Liver (tissue), 9 donors: ENCODE measurements around the gene LRMDA. TPM values are rescaled to one million over a fixed set of nuclear protein-coding genes. Genes with fewer than 3 reads are reported as not detected.

Source experiments
- DNase-seq: peaks from one replicate; pipeline ENCODE4 v3.0.0-alpha.2; 2017; ENCODE audit warnings: low spot score
- H3K27ac ChIP-seq, 2 donors: one replicate each; pipeline ENCODE4 v1.7.0; 2013; ENCODE audit warnings: inconsistent platforms in 2 of 2, low read length in 2 of 2, control low read depth in 1 of 2, low read depth in 1 of 2, mild to moderate bottlenecking in 1 of 2
- H3K27me3 ChIP-seq, 4 donors: one replicate each; pipeline versions ENCODE4 v1.6.1 to v1.7.0; 2013; ENCODE audit warnings: low read length in 3 of 4, inconsistent platforms in 1 of 4, mild to moderate bottlenecking in 1 of 4, moderate library complexity in 1 of 4; ENCODE audit not compliant: control insufficient read depth in 4 of 4, insufficient read depth in 4 of 4
- H3K36me3 ChIP-seq, 4 donors: one replicate each; pipeline versions ENCODE4 v1.6.1 to v1.7.0; 2013; ENCODE audit warnings: low read length in 3 of 4, mild to moderate bottlenecking in 3 of 4, low read depth in 1 of 4, moderate library complexity in 1 of 4; ENCODE audit not compliant: control insufficient read depth in 4 of 4, insufficient read depth in 3 of 4
- H3K4me1 ChIP-seq, 4 donors: one replicate each; pipeline versions ENCODE4 v1.6.1 to v1.7.0; 2013; ENCODE audit warnings: low read length in 3 of 4, mild to moderate bottlenecking in 3 of 4, moderate library complexity in 1 of 4; ENCODE audit not compliant: control insufficient read depth in 4 of 4, insufficient read depth in 4 of 4
- H3K4me3 ChIP-seq, 3 donors: one replicate each; pipeline versions ENCODE4 v1.6.1 to v1.7.0; 2013; ENCODE audit warnings: low read length in 3 of 3, control low read depth in 1 of 3, low read depth in 1 of 3, mild to moderate bottlenecking in 1 of 3
- H3K9ac ChIP-seq, 2 donors: one replicate each; pipeline ENCODE4 v1.7.0; 2013; ENCODE audit warnings: low read length in 2 of 2, mild to moderate bottlenecking in 2 of 2, moderate library complexity in 2 of 2, control low read depth in 1 of 2, low read depth in 1 of 2
- H3K9me3 ChIP-seq, 4 donors: one replicate each; pipeline versions ENCODE4 v1.6.1 to v1.7.0; 2013; ENCODE audit warnings: low read length in 3 of 4; ENCODE audit not compliant: control insufficient read depth in 4 of 4
- ATF3 ChIP-seq: IDR thresholded peaks from 2 replicates; pipeline ENCODE4 v1.6.1; 2016; ENCODE audit warnings: antibody characterized with exemption
- GABPA ChIP-seq, 2 donors: IDR thresholded peaks in 1 of 2; conservative IDR thresholded peaks in 1 of 2; 2 replicates each; pipeline ENCODE4 v1.6.1; 2016; ENCODE audit warnings: antibody characterized with exemption in 2 of 2, mild to moderate bottlenecking in 1 of 2, moderate library complexity in 1 of 2
- HNF4G ChIP-seq: IDR thresholded peaks from 2 replicates; pipeline ENCODE4 v1.6.1; 2016; ENCODE audit warnings: antibody characterized with exemption
- JUND ChIP-seq, 2 donors: IDR thresholded peaks; 2 replicates each; pipeline ENCODE4 v1.6.1; 2016; ENCODE audit warnings: antibody characterized with exemption in 2 of 2
- RAD21 ChIP-seq, 2 donors: IDR thresholded peaks; 2 replicates each; pipeline ENCODE4 v1.6.1; 2016; ENCODE audit warnings: antibody characterized with exemption in 2 of 2, mild to moderate bottlenecking in 2 of 2
- SP1 ChIP-seq: IDR thresholded peaks from 2 replicates; pipeline ENCODE4 v1.6.1; 2018; ENCODE audit warnings: antibody characterized with exemption, mild to moderate bottlenecking
- TAF1 ChIP-seq: conservative IDR thresholded peaks from 2 replicates; pipeline ENCODE4 v1.6.1; 2016; ENCODE audit warnings: antibody characterized with exemption, mild to moderate bottlenecking
- ZBTB33 ChIP-seq: IDR thresholded peaks from 2 replicates; pipeline ENCODE4 v1.6.1; 2016; ENCODE audit warnings: antibody characterized with exemption
- WGBS: extraction: QIAGEN DNeasy Blood & Tissue Kit; methylation state at CpG from one replicate; pipeline ENCODE4 v1.1.7; 2013; 5-methylcytosine and 5-hydroxymethylcytosine counted together
- polyA plus RNA-seq, 2 donors: library from polyadenylated mRNA; stranded (reverse) in 1 of 2; unstranded in 1 of 2; fragments of 200-250 nt in 1 of 2; fragments of >200 nt in 1 of 2; fragmentation: Nextera tagmentation in 1 of 2; extraction: Ambion mirVana in 1 of 2; gene quantifications; one replicate each; pipeline versions ENCODE4 v1.2.1 to v1.2.3, GENCODE V29; 2013 to 2015
- total RNA-seq, 2 donors: library from RNA; depleted of rRNA; stranded (reverse); fragments of >200 nt; gene quantifications; one replicate each; pipeline ENCODE4 v1.2.3, GENCODE V29; 2014
- TF ChIP-seq, protein P1 (sequence below): IDR thresholded peaks from 2 replicates; pipeline ENCODE4 v1.6.1; 2016; ENCODE audit warnings: antibody characterized with exemption, mild to moderate bottlenecking
- TF ChIP-seq, protein P2 (sequence below): fragments of 150-350 bp; IDR thresholded peaks from 2 replicates; pipeline ENCODE4 v1.5.1; 2017; ENCODE audit warnings: improper control_type of control experiment, low read depth, low read length; ENCODE audit not compliant: missing input control
- donor health status: healthy.
- donor health status: healthy.
- donor health status: healthy.
- donor health status: healthy.
- donor health status: healthy.

Gene LRMDA
- total and polyA plus RNA-seq, 4 donors = 7.9 to 15.8 (median 11.3) TPM

DNA sequence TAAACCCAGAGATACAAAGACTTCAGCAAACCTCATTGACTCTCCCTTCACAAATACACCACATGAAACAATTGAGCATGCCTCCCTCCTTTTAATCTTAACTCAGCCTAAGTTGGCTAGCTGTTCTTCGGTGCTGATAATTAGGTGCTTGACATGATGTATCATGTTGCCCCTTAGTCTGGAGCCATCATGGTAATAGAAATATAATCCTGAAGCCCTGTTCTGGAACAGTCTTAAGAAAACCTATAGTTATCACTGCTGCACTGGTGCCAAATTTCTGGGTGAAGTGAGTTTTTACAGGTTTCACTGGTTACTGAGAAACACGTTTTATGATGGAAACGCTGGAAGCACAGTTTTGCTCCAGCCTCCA, 306.1 kb downstream of the LRMDA start:
- Histone ChIP-seq H3K4me3 (no peak overlapping the region), H3K27ac (no peak overlapping the region), H3K9ac (no peak overlapping the region), H3K4me1 (peaks cover 5 to 19% (median 14%) of the 10 kb centered on the region in 4 donors), H3K9me3 (no peaks in the 10 kb centered on the region), H3K36me3 (no peaks in the 10 kb centered on the region), H3K27me3 (no peaks in the 10 kb centered on the region)
- DNase-seq = no peak
- TF ChIP-seq, protein P1, sequence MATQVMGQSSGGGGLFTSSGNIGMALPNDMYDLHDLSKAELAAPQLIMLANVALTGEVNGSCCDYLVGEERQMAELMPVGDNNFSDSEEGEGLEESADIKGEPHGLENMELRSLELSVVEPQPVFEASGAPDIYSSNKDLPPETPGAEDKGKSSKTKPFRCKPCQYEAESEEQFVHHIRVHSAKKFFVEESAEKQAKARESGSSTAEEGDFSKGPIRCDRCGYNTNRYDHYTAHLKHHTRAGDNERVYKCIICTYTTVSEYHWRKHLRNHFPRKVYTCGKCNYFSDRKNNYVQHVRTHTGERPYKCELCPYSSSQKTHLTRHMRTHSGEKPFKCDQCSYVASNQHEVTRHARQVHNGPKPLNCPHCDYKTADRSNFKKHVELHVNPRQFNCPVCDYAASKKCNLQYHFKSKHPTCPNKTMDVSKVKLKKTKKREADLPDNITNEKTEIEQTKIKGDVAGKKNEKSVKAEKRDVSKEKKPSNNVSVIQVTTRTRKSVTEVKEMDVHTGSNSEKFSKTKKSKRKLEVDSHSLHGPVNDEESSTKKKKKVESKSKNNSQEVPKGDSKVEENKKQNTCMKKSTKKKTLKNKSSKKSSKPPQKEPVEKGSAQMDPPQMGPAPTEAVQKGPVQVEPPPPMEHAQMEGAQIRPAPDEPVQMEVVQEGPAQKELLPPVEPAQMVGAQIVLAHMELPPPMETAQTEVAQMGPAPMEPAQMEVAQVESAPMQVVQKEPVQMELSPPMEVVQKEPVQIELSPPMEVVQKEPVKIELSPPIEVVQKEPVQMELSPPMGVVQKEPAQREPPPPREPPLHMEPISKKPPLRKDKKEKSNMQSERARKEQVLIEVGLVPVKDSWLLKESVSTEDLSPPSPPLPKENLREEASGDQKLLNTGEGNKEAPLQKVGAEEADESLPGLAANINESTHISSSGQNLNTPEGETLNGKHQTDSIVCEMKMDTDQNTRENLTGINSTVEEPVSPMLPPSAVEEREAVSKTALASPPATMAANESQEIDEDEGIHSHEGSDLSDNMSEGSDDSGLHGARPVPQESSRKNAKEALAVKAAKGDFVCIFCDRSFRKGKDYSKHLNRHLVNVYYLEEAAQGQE = no peak
- WGBS = 88% methylated on average over 3 of the region's 3 CpGs

- no peaks in the 10 kb centered on the region for H3K27me3 ChIP-seq
- no peak overlapping the region for H3K9ac ChIP-seq
- TF ChIP-seq JUND (IDR thresholded peaks at IDR 0.05) (no peak), SP1 (no peak), RAD21 (IDR thresholded peaks at IDR 0.05) (no peak), ATF3 (no peak), TAF1 (no peak), ZBTB33 (no peak), HNF4G (no peak), GABPA (IDR thresholded peaks at IDR 0.05 in 1 of 2, conservative IDR thresholded peaks at IDR 0.05 in 1 of 2) (no peak)
- TF ChIP-seq, protein P1 = no peak
- TF ChIP-seq, protein P2, sequence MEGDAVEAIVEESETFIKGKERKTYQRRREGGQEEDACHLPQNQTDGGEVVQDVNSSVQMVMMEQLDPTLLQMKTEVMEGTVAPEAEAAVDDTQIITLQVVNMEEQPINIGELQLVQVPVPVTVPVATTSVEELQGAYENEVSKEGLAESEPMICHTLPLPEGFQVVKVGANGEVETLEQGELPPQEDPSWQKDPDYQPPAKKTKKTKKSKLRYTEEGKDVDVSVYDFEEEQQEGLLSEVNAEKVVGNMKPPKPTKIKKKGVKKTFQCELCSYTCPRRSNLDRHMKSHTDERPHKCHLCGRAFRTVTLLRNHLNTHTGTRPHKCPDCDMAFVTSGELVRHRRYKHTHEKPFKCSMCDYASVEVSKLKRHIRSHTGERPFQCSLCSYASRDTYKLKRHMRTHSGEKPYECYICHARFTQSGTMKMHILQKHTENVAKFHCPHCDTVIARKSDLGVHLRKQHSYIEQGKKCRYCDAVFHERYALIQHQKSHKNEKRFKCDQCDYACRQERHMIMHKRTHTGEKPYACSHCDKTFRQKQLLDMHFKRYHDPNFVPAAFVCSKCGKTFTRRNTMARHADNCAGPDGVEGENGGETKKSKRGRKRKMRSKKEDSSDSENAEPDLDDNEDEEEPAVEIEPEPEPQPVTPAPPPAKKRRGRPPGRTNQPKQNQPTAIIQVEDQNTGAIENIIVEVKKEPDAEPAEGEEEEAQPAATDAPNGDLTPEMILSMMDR = no peak
- no peaks in the 10 kb centered on the region for H3K9me3 ChIP-seq
- no peak for DNase-seq
- H3K4me3 ChIP-seq = no peak overlapping the region
- H3K36me3 ChIP-seq = no peaks in the 10 kb centered on the region
- 98% methylated on average over 9 of the region's 9 CpGs for WGBS
- H3K27ac ChIP-seq = no peak overlapping the region
- H3K4me1 ChIP-seq = peaks cover under 1 to 7% (median 3%) of the 10 kb centered on the region in 4 donors
Measured at GRCh38 chr10:75738924-75739323, 307.5 kb downstream of the LRMDA start.
